IPS DF 4.7 (cell line): Measurements from ENCODE around the gene CIAO3.

Source experiments
- DNase-seq: peaks from one replicate; pipeline ENCODE4 v3.0.0-alpha.2; 2013; ENCODE audit warnings: low spot score; ENCODE audit errors: extremely low read depth

Gene CIAO3

DNA sequence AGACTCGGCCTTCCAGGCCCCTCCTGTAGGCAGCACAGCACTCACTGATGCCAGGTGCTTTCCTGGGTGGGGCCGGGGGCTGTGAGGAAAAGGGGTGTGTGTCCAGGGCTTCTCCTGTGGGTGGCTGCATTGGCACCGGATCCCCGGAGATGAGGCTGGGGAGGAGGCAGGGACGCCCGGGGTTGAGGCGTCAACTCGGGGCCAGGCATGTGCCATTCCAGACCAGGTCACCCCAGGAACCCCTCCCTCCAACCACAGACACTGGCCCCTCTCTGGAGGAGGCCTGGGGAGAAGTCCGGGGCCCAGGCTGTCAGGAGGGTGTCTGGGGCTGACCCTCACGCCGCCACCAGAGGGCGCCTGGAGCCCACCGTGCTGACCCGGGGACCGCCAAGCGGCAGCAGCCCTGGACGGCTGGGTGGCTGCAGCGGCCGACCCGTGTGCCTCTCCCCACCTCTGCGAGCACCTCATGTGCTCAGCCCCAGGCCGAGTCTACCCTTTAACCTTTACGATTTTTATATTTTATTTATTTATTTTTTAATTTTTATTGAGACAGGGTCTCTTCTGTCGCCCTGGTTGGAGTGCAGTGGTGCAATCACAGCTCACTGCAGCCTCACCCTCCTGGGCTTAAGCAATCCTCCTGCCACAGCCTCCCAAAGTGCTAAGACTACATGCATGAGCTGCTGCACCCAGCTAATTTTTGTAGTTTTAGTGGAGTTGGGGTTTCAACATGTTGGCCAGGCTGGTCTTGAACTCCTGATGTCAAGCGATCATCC is 29.1 kb downstream of the CIAO3 start:
- no peak for DNase-seq

DNA sequence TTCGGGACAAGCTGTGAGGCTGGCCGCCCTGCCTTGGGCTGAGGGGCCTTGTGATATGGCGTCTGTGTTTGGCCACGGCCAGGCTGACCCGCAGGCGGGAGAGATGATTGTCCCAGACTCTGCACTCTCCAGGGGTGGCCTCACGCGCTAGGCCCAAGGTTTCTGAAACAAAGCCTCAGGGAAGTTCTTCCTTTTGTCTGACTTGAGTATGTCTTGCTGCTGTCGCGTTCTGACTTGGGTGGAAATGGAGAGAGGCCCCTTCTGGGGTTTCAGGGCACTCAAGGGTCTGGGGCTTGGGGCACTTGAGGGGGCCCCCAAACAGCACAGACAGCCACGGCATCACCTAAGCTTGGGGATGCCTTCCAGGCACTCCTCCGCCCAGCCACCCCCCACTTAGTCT is 29.7 kb downstream of the CIAO3 start:
- no peak for DNase-seq

DNA sequence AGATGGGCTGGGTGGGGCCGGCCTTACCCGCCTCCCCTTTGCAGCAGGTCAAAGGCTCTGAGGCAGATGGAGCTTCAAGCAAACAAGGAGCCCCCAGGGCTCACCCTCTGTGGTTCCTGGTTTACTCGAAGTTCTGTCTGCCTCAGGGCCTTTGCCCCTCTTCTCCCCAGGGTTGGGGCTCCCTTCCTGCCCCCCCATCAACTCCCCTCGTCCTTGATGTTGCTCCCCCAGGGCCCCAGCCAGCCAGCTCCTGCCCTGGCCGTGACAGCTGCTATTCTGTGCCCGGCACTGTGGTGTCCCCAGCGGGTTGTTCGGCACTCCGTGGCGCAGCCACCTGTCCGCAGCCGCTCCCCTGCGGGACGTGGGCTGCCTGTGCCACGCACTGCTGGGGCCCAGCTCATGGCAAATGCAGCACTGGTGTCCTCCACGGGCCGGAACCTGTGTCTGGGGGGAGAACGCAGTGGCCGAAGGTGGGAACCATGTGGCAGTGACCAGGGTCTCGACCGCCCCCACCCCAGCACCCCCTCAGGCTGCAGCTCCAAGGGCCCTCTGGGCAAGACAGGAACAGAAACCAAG is 30.2 kb downstream of the CIAO3 start:
- DNase-seq: no peak

DNA sequence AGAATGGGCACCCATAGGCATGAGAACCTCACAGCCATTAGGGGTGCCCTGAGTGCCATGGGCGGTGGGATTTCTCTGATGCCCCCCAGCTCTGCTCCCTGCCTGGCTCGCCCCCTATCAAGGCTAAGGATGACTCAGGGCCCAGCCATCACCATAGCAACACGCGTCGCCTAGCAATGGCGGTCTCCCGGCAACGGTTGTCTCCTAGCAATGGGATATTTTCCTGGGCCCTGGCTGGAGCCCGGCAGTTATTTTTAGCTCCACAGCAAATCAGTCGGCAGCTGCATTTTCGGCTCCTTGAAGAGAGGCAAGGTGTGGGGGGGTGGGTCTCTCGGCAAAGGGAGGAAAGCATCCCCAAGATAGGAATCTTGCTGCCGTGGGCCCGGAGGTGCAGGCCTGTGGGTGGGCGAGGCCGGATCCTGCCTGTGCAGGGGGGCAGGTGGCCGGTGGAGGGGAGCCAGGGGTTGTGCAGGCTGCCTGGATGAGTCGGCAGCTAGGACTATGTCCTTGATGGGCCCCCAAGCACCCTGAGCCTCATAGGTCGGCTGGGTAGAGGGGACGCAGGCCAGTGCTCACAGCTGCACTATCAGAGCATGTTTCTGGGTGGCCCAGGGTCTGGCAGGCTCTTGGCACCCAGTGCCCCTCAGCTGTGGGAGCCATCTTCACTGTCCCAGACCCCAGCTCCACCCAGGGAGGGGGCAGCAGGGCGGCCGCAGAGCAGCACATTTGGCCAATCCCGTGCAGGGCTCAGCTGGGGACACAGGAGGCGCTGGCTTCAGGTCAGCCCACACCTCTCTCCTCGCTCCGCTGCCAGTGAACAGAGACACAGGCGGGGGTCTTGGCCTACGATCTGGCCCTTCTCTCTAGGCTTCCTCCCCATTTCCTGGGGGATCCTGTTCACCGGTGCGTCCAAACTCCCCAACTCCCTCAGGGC is 31.0 kb downstream of the CIAO3 start:
- DNase-seq: no peak

DNA sequence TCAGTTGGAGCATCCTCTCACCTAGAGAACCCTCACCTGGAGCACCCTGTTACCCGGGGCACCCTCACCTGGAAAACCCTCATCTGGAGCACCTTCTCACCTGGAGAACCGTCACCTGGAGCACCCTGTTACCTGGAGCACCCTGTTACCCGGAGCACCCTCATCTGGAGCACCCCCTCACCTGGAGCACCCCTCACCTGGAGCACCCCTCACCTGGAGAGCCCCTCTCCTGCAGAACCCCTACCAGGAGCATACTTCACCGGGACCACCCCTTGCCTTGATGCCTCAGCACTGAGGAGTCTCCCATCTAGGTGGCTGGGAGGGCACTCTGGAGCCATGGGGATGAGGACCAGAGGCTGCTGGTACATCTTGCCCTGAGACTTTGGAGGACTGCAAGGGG is 31.8 kb downstream of the CIAO3 start:
- DNase-seq: no peak

DNA sequence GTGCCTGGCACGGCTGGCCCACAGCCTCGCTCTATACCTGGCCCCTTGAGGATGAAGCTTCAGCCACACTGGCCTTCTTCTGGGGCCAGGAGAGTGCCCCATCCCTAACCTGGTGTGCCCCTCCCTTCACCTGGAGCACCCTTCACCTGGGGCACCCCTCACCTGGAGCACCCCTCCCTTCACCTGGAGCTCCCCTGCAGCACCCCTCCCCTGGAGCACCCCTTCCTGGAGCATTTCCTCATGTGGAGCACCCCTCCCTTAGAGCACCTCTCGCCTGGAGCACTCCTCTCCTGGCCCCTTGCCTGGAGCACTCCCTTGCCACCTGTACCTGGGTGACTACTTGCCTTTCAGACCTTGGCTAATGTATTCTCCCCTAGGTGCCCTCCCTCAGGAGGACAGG is 32.8 kb downstream of the CIAO3 start:
- no peak for DNase-seq

DNA sequence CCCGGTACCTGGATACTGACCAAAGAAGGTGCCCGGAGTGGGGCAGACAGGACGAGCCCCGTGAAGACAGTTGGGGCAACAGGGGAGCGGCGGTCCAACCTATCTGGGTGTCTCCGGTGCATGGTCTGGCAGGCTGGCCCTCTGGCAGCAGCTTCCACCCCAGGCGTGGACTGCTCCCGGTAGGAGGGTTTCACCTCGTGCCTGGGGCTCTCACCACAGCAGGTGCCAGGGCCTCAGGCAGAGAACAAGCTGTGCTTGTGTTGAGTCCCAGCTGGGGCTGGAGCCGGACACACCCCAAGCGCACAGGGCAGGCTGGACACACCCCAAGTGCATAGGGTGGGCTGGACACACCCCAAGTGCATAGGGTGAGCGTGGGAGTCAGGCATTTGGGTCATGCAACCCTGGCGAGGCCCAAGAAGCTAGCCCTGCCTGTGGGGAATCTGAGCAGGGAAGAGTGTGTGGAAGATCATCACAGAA is 33.7 kb downstream of the CIAO3 start:
- no peak for DNase-seq

DNA sequence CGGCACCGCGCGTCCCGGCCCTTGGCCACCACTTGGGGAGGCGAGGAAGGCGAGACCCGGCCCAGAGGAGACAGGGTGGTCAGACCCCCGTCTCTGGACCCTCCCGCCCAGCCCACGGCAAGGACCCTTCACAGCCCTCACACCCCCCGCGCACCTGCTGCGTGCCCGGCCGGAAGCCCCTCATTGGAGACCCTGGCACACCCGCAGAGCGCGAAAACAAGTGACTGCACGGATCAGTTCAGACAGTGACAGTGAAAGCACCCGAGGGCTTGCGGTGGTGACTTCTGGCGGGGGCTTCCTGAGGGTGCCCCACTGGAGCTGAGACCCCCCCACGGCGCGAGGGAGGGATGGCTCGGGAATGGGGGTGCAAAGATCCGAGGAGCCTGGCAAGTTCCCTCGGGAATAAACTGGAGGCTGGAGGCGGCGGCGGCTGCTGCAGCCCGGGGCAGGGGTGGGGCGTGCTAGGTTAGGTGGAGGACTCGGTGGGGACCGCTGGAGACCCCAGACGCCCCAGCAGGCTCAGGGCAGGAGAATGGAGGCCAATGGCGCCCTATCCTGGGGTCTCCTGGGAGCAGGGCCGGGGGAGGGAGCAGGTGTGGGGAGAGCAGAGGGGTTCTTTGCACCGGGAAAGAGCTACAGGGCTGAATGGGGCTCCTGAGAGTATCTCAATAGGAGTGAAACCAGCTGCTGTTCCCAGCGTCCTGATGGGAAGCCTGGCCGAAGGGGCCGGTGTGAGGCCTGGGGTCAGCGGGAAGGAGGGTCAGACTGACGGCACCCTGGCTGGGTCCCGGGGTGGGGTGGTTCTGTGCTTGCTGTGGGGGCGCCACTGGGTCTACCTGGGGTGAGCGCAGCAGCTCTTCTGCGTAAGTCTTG is 34.4 kb downstream of the CIAO3 start:
- no peak for DNase-seq

DNA sequence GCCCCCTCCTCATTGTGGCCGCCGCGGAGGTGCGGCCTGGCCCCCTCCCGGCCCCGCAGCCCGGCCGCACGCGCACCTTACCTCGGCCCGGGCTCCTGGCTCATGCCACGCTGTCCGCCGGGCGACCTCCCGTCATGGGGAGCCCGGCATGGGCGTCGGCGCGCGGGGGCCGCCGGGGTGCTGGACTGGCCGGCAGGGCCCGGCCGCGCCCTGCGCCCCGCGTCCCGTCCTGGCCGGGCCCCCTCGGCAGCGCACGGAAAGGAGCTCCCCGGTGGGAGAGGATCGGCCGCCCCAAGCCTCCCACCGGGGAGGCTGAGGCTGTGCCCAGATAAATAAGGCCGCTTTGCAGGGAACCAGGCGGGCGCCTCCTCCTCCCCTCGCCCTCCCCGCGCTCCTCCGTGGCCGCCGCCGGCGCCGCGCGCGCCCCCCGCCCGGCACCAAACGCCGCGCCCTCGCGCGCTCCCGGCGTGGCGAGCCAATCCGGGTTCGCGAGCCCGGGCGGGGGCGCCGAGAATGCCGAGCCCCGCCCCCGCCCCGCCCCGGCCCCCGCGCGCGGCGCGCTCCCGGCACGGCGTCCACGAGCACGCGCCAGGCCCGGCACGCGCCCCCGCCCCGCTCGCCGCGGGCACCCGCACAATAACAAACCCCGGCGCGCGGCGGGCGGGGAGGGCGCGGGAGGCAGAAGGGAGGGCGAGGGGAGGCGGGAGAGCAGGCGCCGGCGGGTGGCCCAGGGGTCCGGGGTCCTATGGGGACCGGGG is 35.2 kb downstream of the CIAO3 start, which contains the start of gene FBXL16:
Gene FBXL16, minus strand, starts transcription at position 371 of the 758 bp plus-strand sequence. CDS start 8,396 bp downstream, outside the sequence.
- DNase-seq: no peak

DNA sequence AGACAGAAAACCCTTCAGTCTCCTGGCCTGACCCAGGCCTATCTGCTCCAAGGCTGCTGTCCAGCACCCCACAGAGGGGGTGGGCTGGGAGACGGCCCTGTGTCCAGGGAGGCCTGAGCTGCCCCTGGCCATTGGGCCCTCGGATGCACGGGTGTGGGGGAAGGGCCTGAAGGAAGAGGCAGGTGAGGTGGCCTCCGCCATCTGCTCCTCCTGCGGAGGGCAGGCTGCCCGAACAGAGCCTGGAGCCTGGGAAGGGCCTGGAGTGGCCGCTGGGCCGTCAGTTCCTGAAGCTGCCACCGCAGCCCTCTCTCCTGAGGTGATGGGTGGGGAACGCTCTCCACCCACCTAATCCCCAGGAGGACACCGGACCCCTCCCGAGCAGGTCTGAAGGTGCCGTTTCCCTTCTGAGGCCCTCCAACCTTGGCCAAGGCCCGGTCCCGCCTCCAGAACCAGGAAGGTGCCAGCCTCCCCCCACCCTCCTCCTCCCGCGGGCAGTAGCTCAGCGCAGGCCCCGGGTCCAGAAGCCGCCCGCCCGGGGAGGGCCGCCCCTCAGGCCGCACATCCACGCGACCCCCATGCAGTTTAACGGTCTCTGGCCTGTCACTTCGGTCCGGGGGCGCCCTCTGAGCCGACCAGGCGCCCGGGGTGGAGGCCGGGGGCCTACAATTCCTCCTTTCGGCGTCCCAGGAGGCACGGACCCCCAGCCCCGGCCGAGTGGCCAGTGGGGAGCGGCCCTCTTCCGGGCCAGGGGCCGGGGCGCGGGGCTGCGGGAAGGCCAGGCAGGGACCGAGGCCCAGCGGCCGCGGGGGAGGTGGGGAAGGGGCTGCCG is 36.0 kb downstream of the CIAO3 start:
- no peak for DNase-seq

DNA sequence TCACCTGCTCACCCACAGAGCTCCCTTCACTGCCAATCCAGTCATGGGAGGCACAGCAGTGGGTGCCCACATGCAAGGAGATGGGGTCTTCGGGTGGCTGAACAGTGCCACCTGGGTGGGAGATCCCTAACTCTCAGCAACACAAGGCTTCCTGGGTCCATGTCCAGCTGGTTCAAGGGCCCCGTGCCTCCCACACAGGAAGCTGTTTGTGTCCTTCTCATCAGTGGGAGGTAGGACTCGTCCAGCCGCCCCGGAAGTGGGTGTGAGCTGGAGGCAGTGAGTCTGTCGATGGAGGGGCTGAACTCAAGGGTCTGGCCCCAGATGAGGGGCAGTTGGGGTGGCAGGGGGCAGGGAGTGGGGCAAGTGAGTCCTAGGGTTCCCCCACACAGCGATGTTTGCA is 36.8 kb downstream of the CIAO3 start:
- DNase-seq: no peak

DNA sequence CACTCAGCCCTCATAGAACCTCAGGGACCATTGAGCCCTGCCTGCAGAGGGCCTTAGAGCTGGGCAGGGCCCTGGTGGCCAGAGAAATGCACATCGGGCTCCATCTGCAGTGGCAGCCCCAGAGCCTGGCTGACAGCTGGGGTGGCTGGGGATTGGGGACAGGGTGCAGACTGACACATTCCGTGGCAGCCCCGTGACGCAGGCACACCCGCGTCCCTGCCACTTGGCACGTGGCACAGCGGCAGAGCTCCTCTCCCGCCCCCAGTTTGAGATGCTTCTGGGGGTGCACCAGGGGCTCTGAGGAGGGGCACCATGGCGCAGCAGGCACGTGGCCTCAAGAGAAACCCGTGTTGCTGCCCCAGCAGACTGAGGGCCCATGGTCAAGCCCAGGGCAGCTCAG is 37.4 kb downstream of the CIAO3 start:
- no peak for DNase-seq

DNA sequence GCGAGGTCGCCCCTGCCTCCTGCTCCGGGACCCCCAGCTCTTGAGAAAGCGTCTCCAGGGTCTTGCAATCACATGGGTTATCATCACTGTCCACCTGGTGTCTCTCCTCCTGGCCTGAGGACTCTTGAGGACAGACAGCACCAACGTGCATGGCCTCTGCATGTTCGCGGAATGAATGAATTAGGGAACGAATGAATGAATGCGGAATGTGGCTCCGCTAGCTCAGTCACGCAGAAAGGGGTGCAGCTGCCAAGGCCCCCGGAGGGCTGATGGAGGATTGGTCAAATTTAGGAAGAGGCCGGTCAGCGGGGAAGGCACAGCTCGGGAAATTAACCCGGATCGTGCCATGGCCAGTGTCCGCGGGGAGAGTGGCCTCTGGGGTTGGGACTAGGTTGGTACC is 38.5 kb downstream of the CIAO3 start:
- no peak for DNase-seq

DNA sequence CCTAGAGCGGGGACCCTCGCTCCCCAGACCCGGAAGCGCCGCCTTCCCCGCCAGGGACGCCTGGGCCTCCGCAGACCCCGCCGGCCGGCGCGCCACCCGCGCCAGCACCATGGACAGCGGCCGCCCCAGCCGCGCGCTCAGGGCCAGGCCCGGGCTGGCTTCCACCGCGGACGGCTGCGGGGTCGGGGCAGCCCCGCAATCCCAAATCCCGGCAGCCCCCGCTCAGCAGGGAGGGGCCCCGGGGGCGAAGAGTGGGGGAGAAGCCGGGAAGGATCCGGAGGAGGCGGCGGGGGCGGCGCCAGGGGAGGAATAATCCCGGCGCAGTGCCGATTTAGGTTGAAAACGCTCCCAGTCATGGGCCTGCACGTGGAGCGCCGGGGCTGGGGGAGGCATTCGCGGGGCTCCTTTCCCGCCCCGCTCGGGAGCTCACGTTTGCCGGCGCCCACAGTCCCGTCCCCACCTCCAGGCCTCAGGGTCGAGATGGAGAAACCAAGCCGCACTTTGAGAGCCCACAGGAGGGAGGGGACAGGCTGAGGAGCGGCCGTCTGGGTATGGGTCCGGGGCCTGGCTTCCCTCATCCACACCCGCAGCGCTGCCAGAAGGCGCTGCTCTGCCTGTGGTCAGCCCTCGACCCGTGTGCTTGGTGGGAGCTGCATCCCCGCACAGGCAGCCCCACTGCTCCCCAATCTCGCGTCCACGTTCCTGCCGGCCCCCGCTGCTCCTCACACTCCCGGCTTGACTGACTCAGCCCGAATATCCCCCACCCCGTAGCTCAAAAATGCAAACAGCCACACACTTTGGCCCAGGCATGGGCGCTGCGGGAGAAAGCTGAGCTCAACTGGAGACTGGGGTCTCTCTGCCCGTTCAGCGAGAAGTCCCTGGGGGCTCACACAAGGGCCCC is 39.9 kb downstream of the CIAO3 start:
- DNase-seq: no peak

DNA sequence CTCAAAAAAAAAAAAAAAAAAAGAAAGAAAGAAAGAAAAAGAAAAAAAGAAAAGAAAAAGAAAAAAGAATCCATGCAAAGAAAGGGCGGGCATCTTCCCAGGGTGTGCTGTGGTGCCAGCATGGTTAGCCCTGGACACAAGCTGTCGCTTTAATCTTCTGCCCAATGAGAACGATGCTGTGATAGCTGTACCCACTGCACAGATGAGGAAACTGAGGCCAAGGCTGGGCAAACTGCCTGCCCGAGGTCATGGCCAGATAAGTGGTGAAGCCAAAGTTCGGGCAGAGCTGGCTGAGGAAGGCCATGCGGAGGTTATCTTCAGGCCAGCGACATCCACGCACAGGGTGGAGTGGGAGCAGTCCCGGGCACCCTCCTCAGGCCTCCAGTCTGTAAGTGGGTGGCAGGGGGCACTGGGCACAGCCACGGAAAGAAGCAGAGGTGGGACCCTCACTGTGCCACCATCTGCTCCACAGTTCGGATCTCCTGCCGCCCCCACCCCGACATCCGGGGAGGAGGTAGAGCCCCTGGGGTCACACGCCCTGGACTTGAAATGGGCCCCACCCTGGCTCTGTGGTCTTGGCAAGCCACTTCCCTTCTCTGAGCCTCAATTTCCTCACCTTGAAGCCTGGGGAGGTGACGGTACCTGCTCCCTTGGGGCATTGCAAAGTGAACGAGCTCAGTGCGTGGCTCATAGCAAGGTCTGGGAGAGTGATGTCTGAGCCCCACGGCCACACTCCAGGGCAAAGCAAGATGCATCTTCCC is 41.7 kb downstream of the CIAO3 start:
- no peak for DNase-seq

DNA sequence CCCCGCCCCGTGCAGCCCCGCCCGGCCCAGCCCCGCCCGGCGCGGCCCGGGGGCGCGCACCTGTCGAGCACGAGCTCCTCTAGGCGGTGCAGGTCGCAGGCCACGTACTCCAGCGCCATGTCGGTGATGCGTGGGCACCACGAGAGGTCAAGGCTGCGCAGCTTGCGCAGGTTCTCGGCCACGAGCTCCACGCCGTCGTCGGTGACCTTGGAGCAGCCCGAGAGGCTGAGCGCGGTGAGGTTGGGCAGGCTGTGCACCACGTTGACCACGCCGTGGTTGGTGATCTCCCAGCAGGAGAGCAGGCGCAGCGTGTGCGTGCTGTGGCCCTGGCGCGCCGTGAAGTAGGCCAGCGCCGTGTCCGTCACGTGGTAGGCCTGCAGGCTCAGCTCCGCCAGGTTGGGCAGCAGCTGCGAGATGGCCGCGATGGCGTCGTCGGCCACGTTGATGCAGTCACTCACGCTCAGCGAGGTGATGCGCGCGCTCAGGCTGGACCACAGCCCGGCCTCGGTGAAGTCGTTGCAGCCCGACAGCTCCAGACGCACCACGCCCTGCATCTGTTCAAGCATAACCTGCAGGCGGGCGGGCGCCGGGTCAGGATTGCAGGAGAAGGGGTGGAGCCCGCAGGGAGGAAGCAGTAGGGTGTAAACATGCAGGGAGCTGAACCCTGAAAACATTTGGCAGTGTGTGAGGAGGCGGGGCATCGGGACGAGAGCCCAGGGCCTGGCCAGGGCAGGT is 45.3 kb downstream of the CIAO3 start:
- DNase-seq: no peak

DNA sequence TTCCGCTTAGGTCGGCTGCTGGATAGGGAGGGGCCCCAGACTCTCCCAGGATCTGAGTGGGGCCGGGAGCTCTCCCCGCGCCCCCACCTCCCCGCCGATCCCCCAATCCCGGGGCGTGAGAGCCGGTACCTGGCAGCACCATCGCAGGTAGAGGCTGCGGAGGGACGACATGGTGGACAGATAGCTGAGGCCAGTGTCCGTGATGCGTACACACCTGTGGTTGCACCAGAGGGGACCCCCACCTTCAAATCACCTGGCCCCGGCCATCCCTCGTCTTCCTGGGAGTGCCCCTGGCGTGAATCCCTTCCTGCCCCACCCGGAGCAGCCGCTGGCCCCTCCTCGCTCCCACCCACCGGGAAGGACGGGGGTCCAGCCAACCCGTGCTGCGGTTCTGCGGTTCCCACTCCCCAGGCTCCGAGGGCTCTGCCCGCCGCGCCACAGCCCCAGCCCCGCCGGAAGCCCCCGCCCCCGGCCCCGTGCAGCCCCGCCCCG is 45.9 kb downstream of the CIAO3 start:
- no peak for DNase-seq
